KMS-11 (cell line): ENCODE measurements around the gene TMEM132C.

Experiments
- H2AFZ ChIP-seq: fragments of 200-600 bp; sonication (generic); 2 replicates; pipeline ENCODE4 v1.6.1; 2016; ENCODE audit warnings: antibody characterized with exemption, mixed run types, low read depth
- H3K27ac ChIP-seq: fragments of 200-600 bp; sonication (generic); 2 replicates; pipeline ENCODE4 v1.6.1; 2016; ENCODE audit warnings: mild to moderate bottlenecking, mixed run types
- H3K27me3 ChIP-seq: fragments of 200-600 bp; sonication (generic); 2 replicates; pipeline ENCODE4 v1.6.1; 2017; ENCODE audit warnings: mild to moderate bottlenecking, low read depth, mixed run types, moderate library complexity; ENCODE audit not compliant: insufficient read depth
- H3K36me3 ChIP-seq: fragments of 200-600 bp; sonication (generic); 2 replicates; pipeline ENCODE4 v1.6.1; 2017; ENCODE audit warnings: mild to moderate bottlenecking, mixed run types; ENCODE audit not compliant: insufficient read depth
- H3K4me1 ChIP-seq: fragments of 200-600 bp; sonication (generic); 2 replicates; pipeline ENCODE4 v1.6.1; 2016; ENCODE audit warnings: mild to moderate bottlenecking, low read depth, mixed run types; ENCODE audit not compliant: poor library complexity, severe bottlenecking
- H3K4me2 ChIP-seq: fragments of 200-600 bp; sonication (generic); 2 replicates; pipeline ENCODE4 v1.7.0; 2016; ENCODE audit warnings: mild to moderate bottlenecking, mixed run types
- H3K4me3 ChIP-seq: fragments of 200-600 bp; sonication (generic); IDR thresholded peaks from 2 replicates; pipeline ENCODE4 v1.6.1; 2017; ENCODE audit warnings: low read depth, low read length, mixed read lengths; ENCODE audit not compliant: insufficient read depth
- H3K79me2 ChIP-seq: fragments of 200-600 bp; sonication (generic); 2 replicates; pipeline ENCODE4 v1.6.1; 2016; ENCODE audit warnings: low read depth, mixed run types; ENCODE audit not compliant: insufficient read depth
- H3K9ac ChIP-seq: fragments of 200-600 bp; sonication (generic); 2 replicates; pipeline ENCODE4 v1.6.1; 2016; ENCODE audit warnings: mild to moderate bottlenecking, mixed run types
- H4K20me1 ChIP-seq: fragments of 200-600 bp; sonication (generic); 2 replicates; pipeline ENCODE4 v1.6.1; 2016; ENCODE audit warnings: mild to moderate bottlenecking, mixed run types; ENCODE audit not compliant: insufficient read depth
- TF ChIP-seq, protein P1 (sequence below): fragments of 200-600 bp; sonication (generic); conservative IDR thresholded peaks from 2 replicates; pipeline ENCODE4 v1.6.1; 2017; ENCODE audit warnings: low read depth, mild to moderate bottlenecking, antibody characterized with exemption, low read length, moderate library complexity, mixed read lengths

Gene TMEM132C

DNA sequence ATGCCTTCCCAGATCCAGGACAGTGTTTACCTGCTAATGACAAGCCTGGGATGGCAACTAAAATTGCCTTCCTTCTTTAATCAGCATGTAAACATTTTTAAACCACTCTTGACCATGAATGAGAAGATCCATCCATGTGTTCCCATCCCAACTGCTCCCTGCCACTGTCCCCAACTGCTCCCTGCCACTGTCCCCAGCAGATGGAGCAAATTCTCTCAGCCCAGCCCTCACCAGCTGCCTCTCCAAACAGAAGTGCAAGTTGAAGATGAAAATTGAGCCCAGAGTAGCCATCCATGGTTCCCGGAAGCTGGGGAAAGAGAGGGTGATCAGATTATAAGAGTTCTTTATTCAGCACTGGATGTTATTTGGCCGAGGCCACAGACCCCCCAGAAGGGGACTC lies 423.7 kb downstream of the TMEM132C start:
- Histone ChIP-seq H3K9ac (no peak overlapping the region), H3K4me2 (no peak overlapping the region), H3K36me3 (no peaks in the 10 kb centered on the region), H3K4me1 (no peaks in the 10 kb centered on the region), H2AFZ (no peak overlapping the region), H3K79me2 (no peaks in the 10 kb centered on the region), H3K4me3 (no peak overlapping the region), H3K27ac (no peak overlapping the region), H3K27me3 (no peaks in the 10 kb centered on the region), H4K20me1 (no peaks in the 10 kb centered on the region)
- TF ChIP-seq, protein P1, sequence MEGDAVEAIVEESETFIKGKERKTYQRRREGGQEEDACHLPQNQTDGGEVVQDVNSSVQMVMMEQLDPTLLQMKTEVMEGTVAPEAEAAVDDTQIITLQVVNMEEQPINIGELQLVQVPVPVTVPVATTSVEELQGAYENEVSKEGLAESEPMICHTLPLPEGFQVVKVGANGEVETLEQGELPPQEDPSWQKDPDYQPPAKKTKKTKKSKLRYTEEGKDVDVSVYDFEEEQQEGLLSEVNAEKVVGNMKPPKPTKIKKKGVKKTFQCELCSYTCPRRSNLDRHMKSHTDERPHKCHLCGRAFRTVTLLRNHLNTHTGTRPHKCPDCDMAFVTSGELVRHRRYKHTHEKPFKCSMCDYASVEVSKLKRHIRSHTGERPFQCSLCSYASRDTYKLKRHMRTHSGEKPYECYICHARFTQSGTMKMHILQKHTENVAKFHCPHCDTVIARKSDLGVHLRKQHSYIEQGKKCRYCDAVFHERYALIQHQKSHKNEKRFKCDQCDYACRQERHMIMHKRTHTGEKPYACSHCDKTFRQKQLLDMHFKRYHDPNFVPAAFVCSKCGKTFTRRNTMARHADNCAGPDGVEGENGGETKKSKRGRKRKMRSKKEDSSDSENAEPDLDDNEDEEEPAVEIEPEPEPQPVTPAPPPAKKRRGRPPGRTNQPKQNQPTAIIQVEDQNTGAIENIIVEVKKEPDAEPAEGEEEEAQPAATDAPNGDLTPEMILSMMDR, result no peak

DNA sequence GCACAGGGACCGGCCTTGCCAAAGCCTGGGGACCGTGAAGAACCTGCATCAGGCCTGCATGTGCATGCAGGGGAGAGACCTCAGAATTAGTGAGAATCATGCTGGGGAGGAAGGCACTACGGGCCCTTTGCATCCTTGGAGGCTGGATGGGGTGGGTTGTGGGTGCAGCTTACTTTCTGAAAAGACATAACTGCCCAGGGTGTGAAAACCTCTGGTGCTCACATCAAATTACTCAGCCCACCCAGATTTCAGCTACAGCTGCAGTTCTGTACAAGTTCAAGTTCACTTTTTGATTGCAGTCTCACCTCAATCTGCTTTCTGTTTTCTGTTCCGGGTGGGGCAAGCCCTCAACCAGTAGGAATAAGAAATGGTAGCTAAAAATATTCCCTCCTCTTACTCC lies 426.1 kb downstream of the TMEM132C start:
- H2AFZ ChIP-seq, result no peak overlapping the region
- H4K20me1 ChIP-seq, result no peaks in the 10 kb centered on the region
- no peaks in the 10 kb centered on the region for H3K79me2 ChIP-seq
- H3K4me3 ChIP-seq, result no peak overlapping the region
- H3K4me2 ChIP-seq, result no peak overlapping the region
- H3K4me1 ChIP-seq, result no peaks in the 10 kb centered on the region
- TF ChIP-seq, protein P1, result no peak
- H3K27me3 ChIP-seq, result no peaks in the 10 kb centered on the region
- no peak overlapping the region for H3K9ac ChIP-seq
- no peaks in the 10 kb centered on the region for H3K36me3 ChIP-seq
- H3K27ac ChIP-seq, result no peak overlapping the region

DNA sequence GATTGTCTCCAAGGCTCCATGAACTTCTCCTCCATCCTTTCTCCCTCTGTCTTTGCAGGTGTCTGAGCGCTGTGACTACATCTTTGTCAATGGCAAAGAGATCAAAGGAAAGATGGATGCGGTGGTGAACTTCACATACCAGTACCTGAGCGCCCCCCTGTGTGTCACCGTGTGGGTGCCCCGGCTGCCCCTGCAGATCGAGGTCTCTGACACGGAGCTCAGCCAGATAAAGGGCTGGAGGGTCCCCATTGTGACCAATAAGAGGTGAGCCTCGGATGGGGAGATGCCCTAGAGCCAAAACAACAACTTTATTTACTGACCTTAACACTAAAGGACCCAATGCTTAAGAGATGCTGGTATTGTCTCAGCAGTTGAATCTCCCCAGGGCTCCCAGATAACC lies 426.8 kb downstream of the TMEM132C start:
- no peak overlapping the region for H3K27ac ChIP-seq
- no peaks in the 10 kb centered on the region for H3K36me3 ChIP-seq
- no peak overlapping the region for H2AFZ ChIP-seq
- H3K79me2 ChIP-seq, result no peaks in the 10 kb centered on the region
- TF ChIP-seq, protein P1, result no peak
- no peaks in the 10 kb centered on the region for H4K20me1 ChIP-seq
- no peaks in the 10 kb centered on the region for H3K27me3 ChIP-seq
- no peak overlapping the region for H3K4me2 ChIP-seq
- H3K4me1 ChIP-seq, result no peaks in the 10 kb centered on the region
- H3K9ac ChIP-seq, result no peak overlapping the region
- H3K4me3 ChIP-seq, result no peak overlapping the region

DNA sequence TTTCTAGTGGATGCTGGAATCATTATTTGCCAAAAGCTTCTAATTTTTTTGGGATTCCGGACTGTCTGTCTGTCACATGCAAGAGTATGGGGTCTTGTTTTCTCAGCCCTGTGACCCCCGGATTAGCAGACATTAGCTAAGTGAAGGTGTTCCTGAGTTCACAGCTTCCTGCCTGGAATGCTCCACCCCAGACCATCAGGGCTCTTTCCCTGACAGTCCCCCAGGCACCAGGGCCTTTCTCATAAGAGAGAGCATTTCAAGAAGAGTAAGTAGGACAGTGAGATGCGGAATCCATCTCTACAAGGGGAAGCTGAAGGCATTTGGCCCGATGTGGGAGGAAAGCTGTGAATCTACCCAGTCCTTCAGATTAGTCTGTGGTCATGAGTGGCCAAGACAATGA lies 427.5 kb downstream of the TMEM132C start:
- Histone ChIP-seq H3K9ac (no peak overlapping the region), H3K36me3 (no peaks in the 10 kb centered on the region), H3K4me2 (no peak overlapping the region), H3K4me3 (no peak overlapping the region), H3K27ac (no peak overlapping the region), H3K4me1 (no peaks in the 10 kb centered on the region), H3K27me3 (no peaks in the 10 kb centered on the region), H3K79me2 (no peaks in the 10 kb centered on the region), H4K20me1 (no peaks in the 10 kb centered on the region), H2AFZ (no peak overlapping the region)
- TF ChIP-seq, protein P1, result no peak
